Natural killer cell (primary cell): Measurements from ENCODE around the gene ATOX1. TPM values are rescaled to one million over a fixed set of nuclear protein-coding genes. Genes with fewer than 3 reads are reported as not detected.

Experiments used
- ATAC-seq, 3 donors: fragments of 150-1000 bp in 2 of 3; fragments of 200-7000 bp in 1 of 3; cut with Tn5 transposase; 1 replicate in 1 of 3; 2 replicates in 2 of 3; pipeline ENCODE4 v1.10.0; 2021; ENCODE audit warnings: mild to moderate bottlenecking in 2 of 3, moderate library complexity in 2 of 3
- DNase-seq, 2 donors: peaks; one replicate each; pipeline versions ENCODE4 v3.0.0 to v3.0.0-alpha.2; 2013 to 2021; ENCODE audit warnings: mixed read lengths in 1 of 2
- H3K27ac ChIP-seq: one replicate; pipeline ENCODE4 v1.5.1; 2013; ENCODE audit warnings: mild to moderate bottlenecking, low read length
- H3K27me3 ChIP-seq: one replicate; pipeline ENCODE4 v1.6.1; 2013; ENCODE audit warnings: low read length; ENCODE audit not compliant: control insufficient read depth, insufficient read depth
- H3K36me3 ChIP-seq: one replicate; pipeline ENCODE4 v1.6.1; 2013; ENCODE audit warnings: low read length; ENCODE audit not compliant: control insufficient read depth, insufficient read depth
- H3K4me1 ChIP-seq: one replicate; pipeline ENCODE4 v1.6.1; 2013; ENCODE audit warnings: low read length; ENCODE audit not compliant: control insufficient read depth, insufficient read depth
- H3K4me3 ChIP-seq: one replicate; pipeline ENCODE4 v1.5.1; 2013; ENCODE audit warnings: low read length
- H3K9me3 ChIP-seq: one replicate; pipeline ENCODE4 v1.6.1; 2013; ENCODE audit warnings: low read length; ENCODE audit not compliant: control insufficient read depth, insufficient read depth
- H3K27ac Mint-ChIP-seq, 2 donors: one replicate each; pipeline ENCODE4 v1.8.0; 2022; ENCODE audit warnings: mild to moderate bottlenecking in 2 of 2, mixed read lengths in 2 of 2, moderate library complexity in 1 of 2
- H3K27me3 Mint-ChIP-seq, 2 donors: one replicate each; pipeline ENCODE4 v1.8.0; 2022; ENCODE audit warnings: low read depth in 2 of 2, mixed read lengths in 2 of 2
- H3K36me3 Mint-ChIP-seq: one replicate; pipeline ENCODE4 v1.8.0; 2022; ENCODE audit warnings: mixed read lengths
- H3K4me1 Mint-ChIP-seq, 2 donors: one replicate each; pipeline ENCODE4 v1.8.0; 2022; ENCODE audit warnings: mixed read lengths in 2 of 2
- H3K4me3 Mint-ChIP-seq: one replicate; pipeline ENCODE4 v1.8.0; 2022; ENCODE audit warnings: mild to moderate bottlenecking, moderate library complexity, mixed read lengths
- H3K9me3 Mint-ChIP-seq, 2 donors: one replicate each; pipeline ENCODE4 v1.8.0; 2022; ENCODE audit warnings: mixed read lengths in 2 of 2
- CTCF ChIP-seq: fragments of 200-600 bp; IDR thresholded peaks from one replicate; pipeline ENCODE4 v1.8.0; 2022; ENCODE audit warnings: antibody characterized with exemption
- WGBS: methylation state at CpG from one replicate; pipeline ENCODE4 v1.1.7; 2013; ENCODE audit warnings: missing lambda C conversion rate; ENCODE audit not compliant: insufficient coverage; 5-methylcytosine and 5-hydroxymethylcytosine counted together
- intact Hi-C: fragments of 100-400 bp; cut with micrococcal nuclease; formaldehyde crosslinking; loops from one replicate; pipeline ENCODE4 v1.14.2; 2022
- total RNA-seq, 4 donors: library from RNA; stranded (reverse); fragments of 120-200 nt in 1 of 4; gene quantifications; one replicate each; pipeline versions ENCODE4 v1.2.3 to v1.2.4, GENCODE V29; 2013 to 2022

ATOX1 gene
- total RNA-seq, 3 donors from 2014 or later (not counting 1 experiment from before 2014, with no cell fraction given), result 41.5 to 46.4 (median 46.2) TPM

- TF ChIP-seq CTCF, result no peak
- Histone ChIP-seq H3K9me3 (no peaks in the 10 kb centered on the region), H3K27me3 (no peaks in the 10 kb centered on the region), H3K27ac (no peak overlapping the region), H3K4me3 (no peak overlapping the region), H3K36me3 (no peaks in the 10 kb centered on the region), H3K4me1 (no peaks in the 10 kb centered on the region)
- intact Hi-C loops, result no loop called here
- peak in 1 of 3 donors; percentile 41 for ATAC-seq
- no peaks in the 10 kb centered on the region for H3K27me3 Mint-ChIP-seq
- H3K27ac Mint-ChIP-seq, result no peak overlapping the region
- no peak overlapping the region for H3K4me3 Mint-ChIP-seq
- H3K36me3 Mint-ChIP-seq, result no peaks in the 10 kb centered on the region
- DNase-seq, result no peak
- H3K9me3 Mint-ChIP-seq, result no peaks in the 10 kb centered on the region
- 83% methylated on average over 3 of the region's 3 CpGs for WGBS
- peaks cover 0 to 5% of the 10 kb centered on the region in 2 donors for H3K4me1 Mint-ChIP-seq
Observed at GRCh38 chr5:151721087-151721646, 37.3 kb downstream of the ATOX1 start.

GRCh38 chr5:151720215-151720614 is 38.2 kb downstream of the ATOX1 start:
- intact Hi-C loops, result no loop called here
- H3K36me3 ChIP-seq, result no peaks in the 10 kb centered on the region
- TF ChIP-seq CTCF, result no peak
- ATAC-seq (peak in 1 of 3 donors; percentile 10), DNase-seq (no peak)
- H3K4me1 Mint-ChIP-seq, result peaks cover 0 to 5% of the 10 kb centered on the region in 2 donors
- 74% methylated on average over 2 of the region's 2 CpGs for WGBS
- no peaks in the 10 kb centered on the region for H3K36me3 Mint-ChIP-seq
- no peak overlapping the region for H3K27ac ChIP-seq
- no peaks in the 10 kb centered on the region for H3K27me3 Mint-ChIP-seq
- H3K4me3 Mint-ChIP-seq, result no peak overlapping the region
- no peaks in the 10 kb centered on the region for H3K27me3 ChIP-seq
- no peak overlapping the region for H3K27ac Mint-ChIP-seq
- no peak overlapping the region for H3K4me3 ChIP-seq
- no peaks in the 10 kb centered on the region for H3K9me3 Mint-ChIP-seq
- no peaks in the 10 kb centered on the region for H3K4me1 ChIP-seq
- H3K9me3 ChIP-seq, result no peaks in the 10 kb centered on the region

GRCh38 chr5:151719228-151720000 is 39.0 kb downstream of the ATOX1 start:
- ATAC-seq, result peak in 1 of 3 donors; percentile 39
- TF ChIP-seq CTCF, result peak; percentile 15
- Histone ChIP-seq H3K27me3 (no peaks in the 10 kb centered on the region), H3K9me3 (no peaks in the 10 kb centered on the region), H3K36me3 (no peaks in the 10 kb centered on the region), H3K27ac (no peak overlapping the region), H3K4me3 (no peak overlapping the region), H3K4me1 (no peaks in the 10 kb centered on the region)
- intact Hi-C loops, result no loop called here
- Mint-ChIP-seq H3K36me3 (no peaks in the 10 kb centered on the region), H3K9me3 (no peaks in the 10 kb centered on the region), H3K27ac (no peak overlapping the region), H3K27me3 (no peaks in the 10 kb centered on the region), H3K4me3 (no peak overlapping the region), H3K4me1 (peaks cover 0 to 5% of the 10 kb centered on the region in 2 donors)
- 94% methylated on average over 5 of the region's 6 CpGs for WGBS
- peak in 1 of 2 donors; percentile 13 for DNase-seq
